WERI-Rb-1 (cell line): ENCODE results near the gene ERCC1.
"Not testable (repeated sequence)": the region's sequence is repeated elsewhere in the genome, so short reads cannot be mapped to it uniquely, and the experiment has no call there.

Experiments
- DNase-seq: peaks from one replicate; pipeline ENCODE4 v3.0.0-alpha.2; 2020
- H3K27ac ChIP-seq: fragments of 250-450 bp; sonication (Bioruptor Pico); 2 replicates; pipeline ENCODE4 v1.5.1; 2020; ENCODE audit warnings: mild to moderate bottlenecking, moderate library complexity
- H3K27me3 ChIP-seq: fragments of 250-450 bp; sonication (Bioruptor Pico); 2 replicates; pipeline ENCODE4 v1.5.1; 2021; ENCODE audit warnings: mild to moderate bottlenecking, low read depth, moderate library complexity; ENCODE audit not compliant: insufficient read depth, severe bottlenecking
- H3K36me3 ChIP-seq: fragments of 250-450 bp; sonication (Bioruptor Pico); 2 replicates; pipeline ENCODE4 v1.5.1; 2020; ENCODE audit warnings: mild to moderate bottlenecking, moderate library complexity
- H3K4me3 ChIP-seq: 2 replicates; pipeline ENCODE4 v1.5.1; 2011; ENCODE audit warnings: low read depth, mild to moderate bottlenecking, control low read depth, low read length
- H3K9me3 ChIP-seq: fragments of 250-450 bp; sonication (Bioruptor Pico); 2 replicates; pipeline ENCODE4 v1.5.1; 2021; ENCODE audit warnings: mild to moderate bottlenecking, moderate library complexity; ENCODE audit not compliant: severe bottlenecking
- TF ChIP-seq, protein P1 (sequence below): IDR thresholded peaks from 2 replicates; pipeline ENCODE4 v1.5.1; 2011; ENCODE audit warnings: low read depth, mild to moderate bottlenecking, control low read depth, inconsistent platforms, low read length

ERCC1 gene

GRCh38 chr19:45440873-45441654, 17.3 kb upstream of the ERCC1 start:
- no peaks in the 10 kb centered on the region for H3K36me3 ChIP-seq
- no peaks in the 10 kb centered on the region for H3K27me3 ChIP-seq
- H3K4me3 ChIP-seq, result no peak overlapping the region
- H3K27ac ChIP-seq, result no peak overlapping the region
- no peaks in the 10 kb centered on the region for H3K9me3 ChIP-seq
- TF ChIP-seq, protein P1, sequence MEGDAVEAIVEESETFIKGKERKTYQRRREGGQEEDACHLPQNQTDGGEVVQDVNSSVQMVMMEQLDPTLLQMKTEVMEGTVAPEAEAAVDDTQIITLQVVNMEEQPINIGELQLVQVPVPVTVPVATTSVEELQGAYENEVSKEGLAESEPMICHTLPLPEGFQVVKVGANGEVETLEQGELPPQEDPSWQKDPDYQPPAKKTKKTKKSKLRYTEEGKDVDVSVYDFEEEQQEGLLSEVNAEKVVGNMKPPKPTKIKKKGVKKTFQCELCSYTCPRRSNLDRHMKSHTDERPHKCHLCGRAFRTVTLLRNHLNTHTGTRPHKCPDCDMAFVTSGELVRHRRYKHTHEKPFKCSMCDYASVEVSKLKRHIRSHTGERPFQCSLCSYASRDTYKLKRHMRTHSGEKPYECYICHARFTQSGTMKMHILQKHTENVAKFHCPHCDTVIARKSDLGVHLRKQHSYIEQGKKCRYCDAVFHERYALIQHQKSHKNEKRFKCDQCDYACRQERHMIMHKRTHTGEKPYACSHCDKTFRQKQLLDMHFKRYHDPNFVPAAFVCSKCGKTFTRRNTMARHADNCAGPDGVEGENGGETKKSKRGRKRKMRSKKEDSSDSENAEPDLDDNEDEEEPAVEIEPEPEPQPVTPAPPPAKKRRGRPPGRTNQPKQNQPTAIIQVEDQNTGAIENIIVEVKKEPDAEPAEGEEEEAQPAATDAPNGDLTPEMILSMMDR, result no peak
- DNase-seq, result peak; percentile 51

- Histone ChIP-seq H3K27ac (peak overlapping the region; percentile 15; the same call in 1 of the 2 replicates), H3K27me3 (no peaks in the 10 kb centered on the region), H3K36me3 (no peaks in the 10 kb centered on the region), H3K9me3 (no peaks in the 10 kb centered on the region), H3K4me3 (peak overlapping the region; percentile 66)
- DNase-seq, result no peak
- TF ChIP-seq, protein P1, result no peak
Observed at GRCh38 chr19:45440259-45440638, 16.5 kb upstream of the ERCC1 start.

- Histone ChIP-seq H3K27me3 (no peaks in the 10 kb centered on the region), H3K27ac (peak overlapping the region; percentile 76), H3K36me3 (no peaks in the 10 kb centered on the region), H3K4me3 (peak overlapping the region; percentile 66), H3K9me3 (no peaks in the 10 kb centered on the region)
- TF ChIP-seq, protein P1, result peak; percentile 77
- DNase-seq, result peak; percentile 78
Observed at GRCh38 chr19:45439569-45440258, 16.0 kb upstream of the ERCC1 start.

DNA sequence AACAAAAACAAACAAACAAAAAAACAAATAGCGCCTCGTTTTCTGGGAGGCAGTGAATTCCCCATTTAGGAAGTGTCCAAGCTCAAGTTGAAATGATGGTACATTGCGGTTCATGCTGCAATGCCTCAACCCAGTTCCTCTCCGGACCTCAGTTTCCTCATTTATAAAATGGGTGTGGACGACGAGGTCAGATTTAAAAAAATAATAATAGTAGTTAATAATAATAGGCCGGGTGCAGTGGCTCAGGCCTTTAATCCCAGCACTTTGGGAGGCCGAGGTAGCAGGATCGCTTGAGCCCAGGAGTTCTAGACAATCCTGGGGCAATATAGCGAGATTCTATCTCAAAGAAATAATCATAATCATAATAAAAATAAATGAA, 15.5 kb upstream of the ERCC1 start:
- DNase-seq, result no peak
- H3K36me3 ChIP-seq, result no peaks in the 10 kb centered on the region
- no peaks in the 10 kb centered on the region for H3K27me3 ChIP-seq
- no peaks in the 10 kb centered on the region for H3K9me3 ChIP-seq
- TF ChIP-seq, protein P1, result no peak
- H3K4me3 ChIP-seq, result peak overlapping the region; percentile 66
- peak overlapping the region; percentile 76 for H3K27ac ChIP-seq

GRCh38 chr19:45437328-45437727, 13.6 kb upstream of the ERCC1 start:
- Histone ChIP-seq H3K9me3 (no peaks in the 10 kb centered on the region), H3K36me3 (no peaks in the 10 kb centered on the region), H3K27ac (no peak overlapping the region), H3K27me3 (no peaks in the 10 kb centered on the region), H3K4me3 (no peak overlapping the region)
- TF ChIP-seq, protein P1, result no peak
- no peak for DNase-seq

DNA sequence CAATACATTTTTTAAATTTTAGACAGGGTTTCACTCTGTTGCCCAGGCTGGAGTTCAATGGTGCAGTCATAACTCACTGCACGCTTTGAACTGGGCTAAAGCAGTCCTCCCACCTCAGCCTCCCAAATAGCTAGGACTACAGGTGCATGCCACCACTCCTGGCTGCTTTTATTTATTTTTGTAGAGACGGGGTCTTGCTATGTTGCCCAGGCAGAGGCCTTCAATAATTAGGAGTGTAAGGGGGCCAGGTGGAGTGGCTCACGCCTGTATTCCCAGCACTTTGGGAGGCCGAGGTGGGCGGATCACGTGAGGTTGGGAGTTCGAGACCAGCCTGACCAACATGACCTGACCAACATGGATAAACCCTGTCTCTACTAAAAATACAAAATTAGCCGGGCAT, 8.8 kb upstream of the ERCC1 start:
- not testable (repeated sequence) for H3K36me3 ChIP-seq, DNase-seq, H3K9me3 ChIP-seq, H3K27me3 ChIP-seq, H3K4me3 ChIP-seq, H3K27ac ChIP-seq

DNA sequence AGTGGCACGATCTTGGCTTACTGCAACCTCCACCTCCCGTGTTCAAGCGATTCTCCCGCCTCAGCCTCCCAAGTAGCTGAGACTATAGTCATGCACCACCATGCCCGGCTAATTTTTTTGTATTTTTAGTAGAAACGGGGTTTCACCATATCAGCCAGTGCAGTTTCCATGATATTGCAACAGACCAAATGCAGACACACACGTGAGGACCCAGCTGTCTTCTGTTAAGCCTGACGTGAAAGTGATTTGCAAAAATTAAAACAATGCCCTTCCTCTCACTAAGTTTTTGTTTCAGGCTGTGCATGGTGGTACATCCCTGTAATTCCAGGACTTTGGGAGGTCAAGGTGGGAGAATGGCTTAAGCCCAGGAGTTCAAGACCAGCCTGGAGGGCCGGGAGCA, 7.3 kb upstream of the ERCC1 start:
- H3K27ac ChIP-seq, H3K36me3 ChIP-seq, DNase-seq: not testable (repeated sequence)

GRCh38 chr19:45429896-45430295, 6.2 kb upstream of the ERCC1 start:
- H3K27ac ChIP-seq, result not testable (repeated sequence)

More for the DNA sequence above, 7.3 kb upstream of the ERCC1 start:
- H3K9me3 ChIP-seq, H3K4me3 ChIP-seq, H3K27me3 ChIP-seq: not testable (repeated sequence)

More at GRCh38 chr19:45429896-45430295, 6.2 kb upstream of the ERCC1 start:
- not testable (repeated sequence) for H3K36me3 ChIP-seq, H3K4me3 ChIP-seq, H3K27me3 ChIP-seq, DNase-seq, H3K9me3 ChIP-seq
